B cell (primary cell): ENCODE measurements around the gene KIF22.

ENCODE experiments used
- EZH2 ChIP-seq: IDR thresholded peaks from 2 replicates; pipeline ENCODE4 v1.6.1; 2012; ENCODE audit warnings: borderline replicate concordance, low read depth, mild to moderate bottlenecking, moderate library complexity, low read length; ENCODE audit not compliant: insufficient read depth, poor library complexity, severe bottlenecking
- TF ChIP-seq, protein P1 (sequence below): fragments of 200-600 bp; IDR thresholded peaks from one replicate; pipeline ENCODE4 v1.8.0; 2022; ENCODE audit warnings: antibody characterized with exemption, mild to moderate bottlenecking

GRCh38 chr16:29743475-29743826, 47.1 kb upstream of the KIF22 start:
- TF ChIP-seq, protein P1, sequence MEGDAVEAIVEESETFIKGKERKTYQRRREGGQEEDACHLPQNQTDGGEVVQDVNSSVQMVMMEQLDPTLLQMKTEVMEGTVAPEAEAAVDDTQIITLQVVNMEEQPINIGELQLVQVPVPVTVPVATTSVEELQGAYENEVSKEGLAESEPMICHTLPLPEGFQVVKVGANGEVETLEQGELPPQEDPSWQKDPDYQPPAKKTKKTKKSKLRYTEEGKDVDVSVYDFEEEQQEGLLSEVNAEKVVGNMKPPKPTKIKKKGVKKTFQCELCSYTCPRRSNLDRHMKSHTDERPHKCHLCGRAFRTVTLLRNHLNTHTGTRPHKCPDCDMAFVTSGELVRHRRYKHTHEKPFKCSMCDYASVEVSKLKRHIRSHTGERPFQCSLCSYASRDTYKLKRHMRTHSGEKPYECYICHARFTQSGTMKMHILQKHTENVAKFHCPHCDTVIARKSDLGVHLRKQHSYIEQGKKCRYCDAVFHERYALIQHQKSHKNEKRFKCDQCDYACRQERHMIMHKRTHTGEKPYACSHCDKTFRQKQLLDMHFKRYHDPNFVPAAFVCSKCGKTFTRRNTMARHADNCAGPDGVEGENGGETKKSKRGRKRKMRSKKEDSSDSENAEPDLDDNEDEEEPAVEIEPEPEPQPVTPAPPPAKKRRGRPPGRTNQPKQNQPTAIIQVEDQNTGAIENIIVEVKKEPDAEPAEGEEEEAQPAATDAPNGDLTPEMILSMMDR: no peak
- no peak for TF ChIP-seq EZH2
